Fibroblast of lung (primary cell): ENCODE data around the gene MDFI.

ENCODE experiments used
- CTCF ChIP-seq, 2 donors: IDR thresholded peaks in 1 of 2; conservative IDR thresholded peaks in 1 of 2; 1 replicate in 1 of 2; 2 replicates in 1 of 2; pipeline ENCODE4 v1.5.1; 2011 to 2012; ENCODE audit warnings: low read length in 2 of 2, control low read depth in 1 of 2, inconsistent platforms in 1 of 2, low read depth in 1 of 2, mild to moderate bottlenecking in 1 of 2
- EZH2 ChIP-seq: IDR thresholded peaks from 2 replicates; pipeline ENCODE4 v1.5.1; 2012; ENCODE audit warnings: low read length, control low read depth, mild to moderate bottlenecking; ENCODE audit errors: missing control alignments

GRCh38 chr6:41659935-41660334, 21.7 kb downstream of the MDFI start:
- no peak for TF ChIP-seq CTCF (conservative IDR thresholded peaks at IDR 0.05 in 1 of 2, IDR thresholded peaks at IDR 0.05 in 1 of 2; ENCODE audit: low read depth in 1 of 2, low read length in 2 of 2)
- no peak for TF ChIP-seq EZH2
